GM12801 (cell line): Measurements from ENCODE around the gene ACSL4.

Source experiments
- TF ChIP-seq, protein P1 (sequence below): IDR thresholded peaks from one replicate; pipeline ENCODE4 v1.5.1; 2011; ENCODE audit warnings: control low read depth; ENCODE audit not compliant: insufficient read length; ENCODE audit errors: extremely low read depth

ACSL4 gene

DNA sequence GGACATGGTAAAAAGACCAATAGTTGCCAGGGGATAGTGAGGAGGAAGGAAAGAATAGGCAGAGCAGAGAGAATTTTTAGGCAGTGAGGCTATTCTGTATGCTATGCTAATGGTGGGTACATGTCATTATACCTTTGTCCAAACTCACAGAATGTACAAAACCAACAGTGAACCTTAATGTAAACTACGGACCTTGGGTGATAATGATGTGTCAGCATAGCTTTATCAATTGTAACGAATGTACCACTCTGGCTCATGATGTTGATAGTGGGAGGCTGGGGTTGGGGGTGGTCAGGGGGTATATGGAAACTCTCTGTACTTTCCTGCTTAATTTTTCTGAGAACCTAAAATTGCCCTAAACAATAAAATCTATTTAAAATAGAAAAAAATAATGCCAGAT, 37.7 kb upstream of the ACSL4 start:
- TF ChIP-seq, protein P1, sequence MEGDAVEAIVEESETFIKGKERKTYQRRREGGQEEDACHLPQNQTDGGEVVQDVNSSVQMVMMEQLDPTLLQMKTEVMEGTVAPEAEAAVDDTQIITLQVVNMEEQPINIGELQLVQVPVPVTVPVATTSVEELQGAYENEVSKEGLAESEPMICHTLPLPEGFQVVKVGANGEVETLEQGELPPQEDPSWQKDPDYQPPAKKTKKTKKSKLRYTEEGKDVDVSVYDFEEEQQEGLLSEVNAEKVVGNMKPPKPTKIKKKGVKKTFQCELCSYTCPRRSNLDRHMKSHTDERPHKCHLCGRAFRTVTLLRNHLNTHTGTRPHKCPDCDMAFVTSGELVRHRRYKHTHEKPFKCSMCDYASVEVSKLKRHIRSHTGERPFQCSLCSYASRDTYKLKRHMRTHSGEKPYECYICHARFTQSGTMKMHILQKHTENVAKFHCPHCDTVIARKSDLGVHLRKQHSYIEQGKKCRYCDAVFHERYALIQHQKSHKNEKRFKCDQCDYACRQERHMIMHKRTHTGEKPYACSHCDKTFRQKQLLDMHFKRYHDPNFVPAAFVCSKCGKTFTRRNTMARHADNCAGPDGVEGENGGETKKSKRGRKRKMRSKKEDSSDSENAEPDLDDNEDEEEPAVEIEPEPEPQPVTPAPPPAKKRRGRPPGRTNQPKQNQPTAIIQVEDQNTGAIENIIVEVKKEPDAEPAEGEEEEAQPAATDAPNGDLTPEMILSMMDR: no peak

DNA sequence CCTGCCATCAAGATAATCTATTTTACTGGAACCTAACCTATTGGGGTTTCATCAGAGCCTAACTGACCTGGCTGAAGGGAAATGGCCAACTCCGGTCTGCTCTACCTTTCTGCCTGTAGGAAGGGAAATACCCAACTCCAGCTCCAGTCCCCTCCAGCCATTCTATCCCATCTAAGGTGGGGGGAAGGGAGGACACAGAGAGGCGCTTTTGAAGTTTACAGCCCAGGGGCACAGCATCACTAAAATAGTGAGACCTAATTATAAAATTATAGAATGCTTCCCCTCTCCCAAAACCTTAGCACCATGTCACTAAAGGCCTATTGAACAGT, 27.8 kb upstream of the ACSL4 start:
- TF ChIP-seq, protein P1: no peak

DNA sequence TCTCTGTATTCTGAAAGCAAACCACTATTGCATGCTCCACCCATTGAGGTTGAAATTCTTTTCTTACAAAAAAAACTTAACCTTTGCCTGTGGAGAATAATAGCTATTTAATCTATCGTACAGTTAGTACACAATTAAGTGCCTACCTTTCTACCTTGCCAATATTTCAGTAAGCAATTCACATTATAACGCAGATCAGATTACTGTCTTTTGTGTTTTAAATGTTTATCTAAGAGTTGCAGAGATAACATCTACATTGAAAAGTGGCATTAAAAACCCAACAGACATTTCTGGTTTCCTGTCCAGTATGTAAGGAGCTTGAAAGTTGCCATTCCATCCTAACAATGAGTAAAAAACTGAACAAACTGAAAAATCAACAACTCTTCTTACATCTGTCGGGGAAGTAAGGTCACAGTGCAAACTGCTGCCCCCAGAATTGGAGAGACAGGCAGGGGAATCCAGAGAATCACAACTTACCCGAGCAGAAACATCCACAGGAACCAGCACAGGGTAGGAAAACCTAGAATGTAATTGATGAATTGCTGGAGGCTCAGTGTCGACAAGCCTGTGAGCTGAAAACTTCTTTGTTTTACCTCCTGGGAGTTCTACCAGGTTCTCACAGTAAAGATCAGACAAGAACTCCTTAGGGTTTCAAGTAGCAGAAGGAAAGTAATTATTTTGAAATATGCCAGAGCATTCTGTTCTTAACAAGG, 27.3 kb upstream of the ACSL4 start:
- TF ChIP-seq, protein P1: no peak

DNA sequence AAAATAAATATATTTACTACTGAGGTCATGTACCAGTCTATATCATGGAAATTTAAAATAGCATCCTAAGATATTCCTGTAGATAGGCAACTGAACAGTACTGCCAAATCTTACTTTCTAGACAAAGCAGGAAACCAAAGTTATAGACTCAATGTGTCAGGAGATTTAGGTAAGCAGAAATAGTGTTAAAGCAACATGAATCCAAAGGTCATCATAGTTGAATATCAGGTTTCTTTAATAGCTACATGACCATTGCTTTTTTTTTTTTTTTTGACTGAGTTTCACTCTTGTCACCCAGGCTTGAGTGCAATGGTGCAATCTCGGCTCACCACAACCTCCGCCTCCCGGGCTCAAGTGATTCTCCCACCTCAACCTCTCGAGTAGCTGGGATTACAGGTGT, 20.2 kb upstream of the ACSL4 start:
- TF ChIP-seq, protein P1: no peak

DNA sequence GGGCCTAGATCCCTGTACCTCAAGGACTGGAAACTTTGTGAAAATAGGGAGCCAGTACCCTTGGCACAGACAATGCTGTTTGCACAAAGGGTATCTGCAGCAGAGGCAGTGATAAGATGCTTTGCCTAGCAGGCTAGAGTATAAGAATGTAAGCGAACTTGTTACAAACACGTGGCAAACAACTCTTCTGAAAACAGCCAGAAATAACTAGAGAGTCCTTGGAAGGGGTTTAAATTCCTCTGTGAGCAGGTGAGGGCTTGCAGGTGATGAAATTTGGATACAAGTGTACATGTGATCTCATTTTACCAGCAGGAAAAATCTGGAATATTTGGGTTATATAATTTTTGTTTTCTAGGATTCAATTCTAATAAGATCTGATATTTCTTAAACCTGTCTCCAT, 18.6 kb upstream of the ACSL4 start:
- TF ChIP-seq, protein P1: no peak

DNA sequence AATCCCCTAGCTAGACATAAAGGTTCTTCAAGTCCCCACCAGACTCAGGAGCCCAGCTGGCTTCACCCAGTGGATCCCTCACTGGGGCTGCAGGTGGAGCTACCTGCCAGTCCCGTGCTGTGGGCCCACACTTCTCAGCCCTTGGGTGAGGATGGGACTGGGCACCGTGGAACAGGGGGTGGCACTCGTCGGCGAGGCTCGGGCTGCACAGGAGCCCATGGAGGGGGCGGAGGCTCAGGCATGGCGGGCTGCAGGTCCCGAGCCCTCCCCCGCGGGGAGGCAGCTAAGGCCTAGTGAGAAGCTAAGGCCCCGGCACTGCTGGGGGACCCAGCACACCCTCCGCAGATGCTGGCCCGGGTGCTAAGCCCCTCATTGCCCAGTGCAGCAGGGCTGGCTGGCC, 16.1 kb upstream of the ACSL4 start:
- TF ChIP-seq, protein P1: no peak

DNA sequence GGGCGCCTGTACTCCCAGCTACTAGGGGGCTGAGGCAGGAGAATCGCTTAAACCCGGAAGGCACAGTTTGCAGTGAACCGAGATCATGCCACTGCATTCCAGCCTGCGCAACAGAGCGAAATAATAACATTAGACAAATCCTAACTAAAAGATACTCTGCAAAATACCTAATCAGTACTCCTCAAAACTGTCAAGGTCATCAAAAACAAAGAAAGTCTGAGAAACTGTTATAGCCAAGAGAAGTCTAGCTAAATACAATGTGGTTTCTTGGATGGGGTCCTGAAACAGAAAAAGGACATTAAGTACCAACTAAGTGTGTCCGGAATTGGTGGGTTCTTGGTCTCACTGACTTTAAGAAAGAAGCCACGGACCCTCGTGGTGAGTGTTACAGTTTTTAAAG, 14.6 kb upstream of the ACSL4 start:
- TF ChIP-seq, protein P1: no peak
